Urothelium cell line (cell line): ENCODE measurements around the gene FARP1.

Experiments used
- DNase-seq: peaks from one replicate; pipeline ENCODE4 v3.0.0; 2011; ENCODE audit warnings: low spot score, mixed read lengths
- FAIRE-seq: peaks from 2 replicates; lab custom pipeline; 2011; peaks lifted over from hg19 to GRCh38; lab: Jason Lieb, UNC

The FARP1 gene

GRCh38 chr13:98435376-98435775, 292.5 kb downstream of the FARP1 start:
- DNase-seq (no peak), FAIRE-seq (no peak)

GRCh38 chr13:98436233-98436910, 293.5 kb downstream of the FARP1 start:
- DNase-seq (no peak), FAIRE-seq (no peak)

DNA sequence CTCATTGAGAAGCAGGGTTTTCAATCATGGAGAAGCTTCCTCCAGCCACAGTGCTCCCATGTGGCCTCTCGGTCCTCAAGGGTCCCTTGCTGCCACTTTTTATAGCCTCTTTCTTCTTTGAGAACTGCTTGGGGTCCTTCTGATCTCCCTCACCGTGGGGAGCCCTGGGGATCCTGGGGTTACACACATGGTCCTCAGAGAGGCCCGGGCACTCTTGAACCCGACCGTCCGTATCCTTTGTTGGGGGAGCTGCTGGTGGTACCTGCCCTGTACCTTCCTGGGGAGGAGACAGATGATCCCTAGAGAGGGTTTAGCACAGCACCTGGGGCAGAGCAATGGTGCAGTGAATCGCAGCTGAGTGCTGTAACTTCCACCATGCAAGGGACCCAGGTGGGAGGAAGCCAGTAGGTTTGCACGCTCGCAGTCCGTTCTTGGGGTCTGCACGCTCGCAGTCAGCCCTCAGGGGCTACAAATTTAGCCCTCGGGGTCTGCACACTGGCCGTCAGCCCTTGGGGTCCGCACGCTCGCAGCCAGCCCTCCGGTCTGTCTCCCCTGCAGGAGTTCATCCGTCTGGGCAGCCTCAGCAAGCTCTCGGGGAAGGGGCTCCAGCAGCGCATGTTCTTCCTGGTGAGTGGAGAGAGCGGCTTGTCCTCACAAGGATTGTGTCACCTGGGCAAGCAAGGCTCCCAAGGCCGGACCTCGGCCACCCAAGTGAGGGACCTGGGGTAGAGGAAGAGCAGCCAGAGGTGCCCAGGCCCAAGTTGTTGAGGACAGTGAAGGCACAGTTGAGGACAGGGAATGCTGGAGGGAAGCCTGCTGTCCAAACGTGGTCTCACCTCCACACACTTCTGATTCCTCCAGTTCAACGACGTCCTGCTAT, 295.6 kb downstream of the FARP1 start:
- no peak for FAIRE-seq
- no peak for DNase-seq

DNA sequence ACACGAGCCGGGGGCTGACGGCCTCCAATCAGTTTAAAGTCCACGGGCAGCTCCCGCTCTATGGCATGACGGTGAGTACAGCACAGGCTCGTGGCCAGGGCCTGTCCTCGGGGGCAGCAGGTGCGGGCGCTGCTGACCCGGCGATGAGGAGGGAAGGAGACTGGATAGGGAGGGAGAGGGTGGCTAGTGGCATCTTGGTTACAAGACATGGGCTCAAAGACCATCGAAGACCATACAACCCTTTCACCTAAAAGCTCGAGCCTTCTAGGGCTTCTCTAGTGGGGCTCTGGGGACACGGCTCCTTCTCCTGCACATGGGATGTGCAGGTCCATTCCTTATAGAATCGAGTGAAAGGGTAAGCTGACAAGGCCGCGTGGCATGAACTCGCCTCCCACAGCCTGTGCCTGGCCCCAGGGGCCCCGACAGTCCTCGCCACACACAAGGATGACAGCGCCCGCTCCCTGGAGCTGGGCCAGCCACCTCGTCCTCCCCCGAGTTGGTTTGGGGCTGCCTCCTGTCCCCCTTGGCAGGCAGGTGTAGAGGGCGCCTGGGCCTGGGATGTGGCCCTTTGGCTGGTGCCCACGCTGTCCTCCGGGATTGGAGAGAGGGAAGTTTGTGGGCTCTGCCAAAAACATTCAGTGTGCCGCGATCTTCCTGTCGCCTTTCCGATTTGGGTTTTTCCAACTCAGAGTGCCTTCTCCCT, 296.4 kb downstream of the FARP1 start:
- no peak for DNase-seq
- FAIRE-seq, result no peak

DNA sequence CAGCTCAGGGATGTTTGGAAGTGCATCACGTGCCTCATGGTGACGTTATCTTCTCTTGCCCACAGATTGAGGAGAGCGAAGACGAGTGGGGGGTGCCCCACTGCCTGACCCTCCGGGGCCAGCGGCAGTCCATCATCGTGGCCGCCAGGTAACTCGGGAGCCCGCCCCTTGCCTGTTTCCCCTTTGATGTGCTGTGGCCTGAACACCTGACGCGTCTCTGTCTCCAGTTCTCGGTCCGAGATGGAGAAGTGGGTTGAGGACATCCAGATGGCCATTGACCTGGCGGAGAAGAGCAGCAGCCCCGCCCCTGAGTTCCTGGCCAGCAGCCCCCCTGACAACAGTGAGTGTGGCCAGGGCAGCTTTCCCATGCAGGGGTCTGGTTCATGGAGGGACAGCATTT, 297.0 kb downstream of the FARP1 start:
- no peak for DNase-seq

GRCh38 chr13:98440390-98441055, 297.6 kb downstream of the FARP1 start:
- DNase-seq (no peak), FAIRE-seq (no peak)

More for the DNA sequence above, 297.0 kb downstream of the FARP1 start:
- no peak for FAIRE-seq

GRCh38 chr13:98441056-98441676, 298.3 kb downstream of the FARP1 start:
- DNase-seq, result no peak
- FAIRE-seq, result no peak

DNA sequence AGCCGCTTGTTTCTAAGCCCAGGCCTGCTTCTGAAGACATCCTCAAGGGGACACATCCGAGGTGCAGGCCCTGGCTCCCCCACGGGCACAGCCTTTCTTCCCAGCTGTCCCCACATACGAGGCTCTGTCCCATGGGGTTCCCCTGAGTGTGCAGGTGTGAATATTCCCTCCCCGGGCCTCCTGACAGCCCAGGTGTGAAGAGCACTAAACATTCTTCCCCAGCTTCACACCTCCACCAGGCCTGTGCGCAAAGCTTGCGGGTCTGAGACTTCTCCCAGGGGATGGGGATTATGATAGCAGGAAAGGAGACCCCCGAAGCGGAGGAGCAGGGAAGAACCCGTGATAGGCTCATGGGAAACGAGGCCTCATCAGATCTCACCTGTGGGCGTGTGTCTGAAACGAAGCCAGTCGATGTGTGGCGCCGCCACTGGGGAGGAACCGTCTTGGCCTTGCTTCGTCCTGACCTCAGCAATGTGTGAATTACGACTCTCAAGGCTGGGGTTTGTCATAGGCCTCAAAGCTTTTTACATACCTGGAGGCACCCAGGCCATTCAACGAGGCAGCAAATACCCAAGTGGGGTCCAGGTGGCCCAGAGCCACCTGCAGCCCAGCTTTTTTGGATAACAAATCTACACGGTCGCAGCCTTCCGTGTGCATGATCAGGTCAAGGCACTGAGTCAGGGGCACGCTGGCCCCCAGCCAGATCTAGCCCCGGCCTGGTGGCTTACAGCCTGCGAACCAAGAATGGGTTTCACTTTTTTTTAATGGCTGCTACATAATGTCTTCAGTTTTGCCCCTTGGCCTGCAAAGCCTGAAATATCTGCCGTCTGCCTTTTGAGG, 299.7 kb downstream of the FARP1 start:
- FAIRE-seq, result no peak

GRCh38 chr13:98443329-98443728, 300.4 kb downstream of the FARP1 start:
- FAIRE-seq, result no peak
- no peak for DNase-seq

More for the DNA sequence above, 299.7 kb downstream of the FARP1 start:
- no peak for DNase-seq

DNA sequence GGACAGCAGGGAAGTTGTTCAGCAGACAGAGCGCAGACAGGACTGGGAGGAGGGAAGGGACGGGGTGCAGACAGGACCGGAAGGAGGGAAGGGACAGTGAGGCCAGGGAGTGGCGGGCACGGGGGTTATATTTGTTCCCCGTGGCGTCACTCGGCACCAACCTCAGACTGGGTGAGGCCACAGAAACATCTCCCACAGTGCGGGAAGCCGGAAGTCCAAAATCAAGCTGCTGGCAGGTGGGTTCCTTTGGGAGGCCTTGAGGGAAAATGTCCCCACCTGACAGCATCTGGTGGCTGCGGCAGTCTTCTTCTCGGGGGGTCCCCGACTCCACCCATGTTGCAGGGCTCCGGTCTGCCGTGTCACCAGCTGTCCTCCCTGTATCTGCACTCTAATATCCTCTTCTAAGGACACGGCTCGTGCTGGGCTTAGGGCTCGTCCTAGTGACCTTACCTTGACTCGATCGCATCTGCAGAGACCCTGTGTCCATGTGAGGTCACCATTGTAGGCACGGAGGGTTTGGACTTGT, 301.0 kb downstream of the FARP1 start:
- FAIRE-seq (no peak), DNase-seq (no peak)

GRCh38 chr13:98444381-98444780, 301.5 kb downstream of the FARP1 start:
- FAIRE-seq (no peak), DNase-seq (no peak)

- peak; percentile 72 for DNase-seq
- FAIRE-seq, result no peak
These were observed 302.7 kb downstream of the FARP1 start for GRCh38 chr13:98445340-98446233.

DNA sequence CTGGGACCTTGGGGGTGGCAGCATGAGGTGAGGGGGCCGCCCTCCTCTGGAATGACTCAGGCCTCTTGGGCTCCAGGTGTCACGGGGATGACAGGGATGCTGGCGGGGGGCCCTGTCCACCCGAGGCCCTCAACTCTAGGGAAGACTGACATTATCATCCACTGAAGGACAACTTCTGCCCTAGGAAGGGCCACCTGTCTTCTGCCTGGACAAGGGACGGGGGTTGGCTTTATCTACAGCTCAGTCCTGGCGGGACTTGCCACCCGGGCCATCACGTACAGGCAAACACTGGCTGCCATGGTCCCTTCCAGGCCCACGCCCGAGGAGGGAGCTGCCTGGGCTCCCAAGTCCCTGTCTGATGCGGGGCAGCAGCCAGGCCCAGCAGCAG, 303.3 kb downstream of the FARP1 start:
- no peak for DNase-seq
- FAIRE-seq, result no peak

DNA sequence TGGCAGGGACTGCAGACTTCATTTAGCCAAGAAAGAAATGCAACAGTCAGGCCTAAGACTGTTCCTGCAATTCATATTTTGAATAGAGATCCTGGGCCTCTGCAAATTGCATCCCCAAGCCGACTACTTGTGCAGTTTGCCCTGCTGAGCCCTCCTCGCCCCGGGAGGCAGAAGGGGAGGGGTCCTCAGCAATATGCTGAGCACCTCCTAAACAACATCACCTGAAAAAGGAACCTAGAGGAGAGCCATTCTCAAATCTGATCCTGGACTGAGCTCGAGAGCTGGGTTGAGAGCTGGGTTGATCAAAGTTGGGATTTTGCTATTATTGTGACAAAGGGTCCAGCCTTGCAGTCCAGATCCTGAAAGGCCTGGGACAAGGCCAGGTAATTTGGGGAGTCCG, 304.2 kb downstream of the FARP1 start:
- FAIRE-seq (no peak), DNase-seq (no peak)

GRCh38 chr13:98447881-98448641, 305.2 kb downstream of the FARP1 start:
- peak; percentile 32 for DNase-seq

GRCh38 chr13:98448642-98448928, 305.7 kb downstream of the FARP1 start:
- FAIRE-seq (no peak), DNase-seq (no peak)

More at GRCh38 chr13:98447881-98448641, 305.2 kb downstream of the FARP1 start:
- no peak for FAIRE-seq

DNA sequence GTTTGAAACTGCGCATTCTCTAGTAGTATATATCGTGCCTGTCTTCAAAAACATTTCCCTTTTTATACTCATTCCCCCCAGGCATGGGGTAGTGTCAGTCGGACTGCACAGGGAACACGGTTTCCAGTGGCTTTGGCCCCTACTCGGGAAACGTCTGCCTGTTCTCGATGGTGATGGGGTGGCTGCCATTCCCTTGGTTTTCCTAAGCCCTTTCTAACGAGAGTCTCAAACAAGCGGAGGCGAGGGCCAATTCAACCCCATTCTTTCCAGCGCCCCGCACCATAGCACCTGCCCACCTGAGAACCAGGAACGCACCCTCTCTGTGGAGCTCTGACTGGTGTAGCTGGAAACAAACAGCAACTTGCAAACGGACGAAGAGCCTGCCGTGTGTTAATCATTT, 306.4 kb downstream of the FARP1 start:
- no peak for FAIRE-seq
- no peak for DNase-seq

DNA sequence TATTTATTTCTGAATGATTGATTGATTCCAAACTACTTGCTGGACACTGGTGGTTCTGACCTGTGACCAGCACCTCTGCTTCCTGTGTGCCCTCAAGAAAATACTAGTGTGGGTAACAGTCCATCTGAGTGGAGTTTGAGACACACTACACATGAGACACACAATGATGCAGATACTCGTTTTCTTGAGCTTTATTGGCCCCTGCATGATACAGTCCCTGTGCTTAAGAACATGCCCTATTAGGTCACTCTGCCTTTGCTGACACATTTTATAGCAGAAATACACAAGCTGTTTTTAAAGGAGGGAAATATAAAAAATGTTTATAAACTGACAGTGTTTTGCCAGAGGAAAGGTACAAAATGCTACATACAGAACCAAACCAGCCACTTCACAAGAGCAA, 307.1 kb downstream of the FARP1 start:
- no peak for FAIRE-seq
- no peak for DNase-seq
